Adrenal gland (tissue), 12 donors: ENCODE data around the gene CCDC78. TPM values are rescaled to one million over a fixed set of nuclear protein-coding genes. Genes with fewer than 3 reads are reported as not detected.
"Not testable (repeated sequence)": the region's sequence is repeated elsewhere in the genome, so short reads cannot be mapped to it uniquely, and the experiment has no call there.

ENCODE experiments used
- DNase-seq, 7 donors: peaks; one replicate each; pipeline ENCODE4 v3.0.0-alpha.2; 2019 to 2020
- H3K27ac ChIP-seq, 5 donors: fragments of 200-600 bp; sonication (generic) in 4 of 5; 1 replicate in 3 of 5; 2 replicates in 2 of 5; pipeline versions ENCODE4 v1.5.1 to v1.8.0; 2016 to 2020; ENCODE audit warnings: mild to moderate bottlenecking in 1 of 5
- H3K27me3 ChIP-seq: fragments of 200-600 bp; 2 replicates; pipeline ENCODE4 v1.8.0; 2021
- H3K36me3 ChIP-seq, 2 donors: fragments of 200-600 bp; replicated peaks in 1 of 2; 1 replicate in 1 of 2; 2 replicates in 1 of 2; pipeline versions ENCODE4 v1.5.1 to v1.8.0; 2018 to 2022
- H3K4me1 ChIP-seq, 2 donors: fragments of 200-600 bp; replicated peaks in 1 of 2; 1 replicate in 1 of 2; 2 replicates in 1 of 2; pipeline versions ENCODE4 v1.5.1 to v1.8.0; 2018 to 2021
- H3K4me3 ChIP-seq, 4 donors: fragments of 200-600 bp; sonication (generic) in 3 of 4; one replicate each; pipeline ENCODE4 v1.5.1; 2016 to 2018
- H3K9me3 ChIP-seq, 3 donors: fragments of 200-600 bp; sonication (generic) in 1 of 3; replicated peaks in 1 of 3; 1 replicate in 2 of 3; 2 replicates in 1 of 3; pipeline versions ENCODE4 v1.5.1 to v1.8.0; 2016 to 2021
- CTCF ChIP-seq, 6 experiments: fragments of 450-650 bp in 4 of 6; fragments of 200-600 bp in 2 of 6; sonication (generic) in 1 of 6; IDR thresholded peaks; 1 replicate in 5 of 6; 2 replicates in 1 of 6; pipeline versions ENCODE4 v1.5.1 to v1.8.0; 2016 to 2021; ENCODE audit warnings: antibody characterized with exemption in 6 of 6, mild to moderate bottlenecking in 2 of 6, moderate library complexity in 1 of 6
- POLR2A ChIP-seq, 2 donors: fragments of 450-650 bp; IDR thresholded peaks; one replicate each; pipeline ENCODE4 v1.6.1; 2017; ENCODE audit warnings: antibody characterized with exemption in 2 of 2, mild to moderate bottlenecking in 2 of 2, moderate library complexity in 1 of 2
- WGBS, 4 donors: extraction: QIAGEN DNeasy Blood & Tissue Kit in 2 of 4; methylation state at CpG; one replicate each; pipeline versions ENCODE4 v1.1.5 to v1.1.7; 2013 to 2017; 5-methylcytosine and 5-hydroxymethylcytosine counted together
- intact Hi-C, 2 donors: fragments of 100-400 bp; cut with DNase I; formaldehyde crosslinking; loops; one replicate each; pipeline versions ENCODE4 v1.14.1 to v1.15.0; 2022 to 2023
- polyA plus RNA-seq, 3 donors: library from polyadenylated mRNA; stranded (reverse); fragments of 200-250 nt in 2 of 3; fragments of 350-450 nt in 1 of 3; fragmentation: Illumina TruSeq in 1 of 3; extraction: RNeasy Lipid Tissue Mini Kit (QIAGEN cat#74804) in 1 of 3; gene quantifications; one replicate each; pipeline ENCODE4 v1.2.3, GENCODE V29; 2013 to 2014
- total RNA-seq, 9 donors: library from RNA; depleted of rRNA in 4 of 9; stranded (reverse); fragments of >200 nt in 4 of 9; fragments of 120-200 nt in 1 of 9; fragmentation: NEBNext Ultra II Directional in 1 of 9; extraction: Animal tissue kit (Norgen Biotek cat#: 25700) in 1 of 9; gene quantifications; one replicate each; pipeline versions ENCODE4 v1.1.0 to v1.2.4, GENCODE V29; 2013 to 2023
- donor health status: healthy with polysubstance abuse.
- donor health status: Bipolar disorder and iron deficiency.
- donor health status: DM: yes; HTN: yes; CAD: no.
- donor health status: DM: no; HTN: no; CAD: no.
- donor health status: DM: no; HTN: no; CAD: no.
- donor health status: DM: yes; HTN: yes; CAD: no.

CCDC78 gene
- total and polyA plus RNA-seq, 12 donors = 0.17 to 49.9 (median 0.85) TPM; not detected in 2

DNA sequence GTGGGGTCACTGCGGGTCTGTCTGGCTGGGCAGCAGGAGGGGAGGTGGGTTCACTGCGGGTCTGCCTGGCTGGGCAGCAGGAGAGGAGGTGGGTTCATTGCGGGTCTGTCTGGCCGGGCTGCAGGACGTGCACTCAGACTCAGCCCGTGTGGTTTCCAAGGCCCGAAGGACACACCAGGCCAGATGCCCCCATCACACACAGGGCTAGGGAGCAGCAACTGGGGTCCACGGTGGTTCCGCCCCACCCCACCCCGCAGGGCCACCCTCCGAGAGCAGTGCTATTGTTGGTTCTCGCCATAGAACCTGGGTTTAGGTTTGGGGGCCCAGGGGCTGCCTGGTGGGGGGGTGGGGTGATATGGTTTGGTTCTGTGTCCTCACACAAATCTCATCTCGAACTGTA lies 20.4 kb upstream of the CCDC78 start:
- Histone ChIP-seq H3K4me3 (no peak overlapping the region), H3K27me3 (no peaks in the 10 kb centered on the region), H3K36me3 (no peaks in the 10 kb centered on the region), H3K4me1 (no peaks in the 10 kb centered on the region), H3K9me3 (no peaks in the 10 kb centered on the region), H3K27ac (no peak overlapping the region)
- TF ChIP-seq POLR2A (IDR thresholded peaks at IDR 0.05) = no peak
- TF ChIP-seq CTCF (IDR thresholded peaks at IDR 0.05) = no peak
- no peak for DNase-seq
- intact Hi-C loops = no loop called here
- WGBS, 4 donors = 74 to 88% (median 78%) methylated on average over 2 to 13 of the region's 13 CpGs

DNA sequence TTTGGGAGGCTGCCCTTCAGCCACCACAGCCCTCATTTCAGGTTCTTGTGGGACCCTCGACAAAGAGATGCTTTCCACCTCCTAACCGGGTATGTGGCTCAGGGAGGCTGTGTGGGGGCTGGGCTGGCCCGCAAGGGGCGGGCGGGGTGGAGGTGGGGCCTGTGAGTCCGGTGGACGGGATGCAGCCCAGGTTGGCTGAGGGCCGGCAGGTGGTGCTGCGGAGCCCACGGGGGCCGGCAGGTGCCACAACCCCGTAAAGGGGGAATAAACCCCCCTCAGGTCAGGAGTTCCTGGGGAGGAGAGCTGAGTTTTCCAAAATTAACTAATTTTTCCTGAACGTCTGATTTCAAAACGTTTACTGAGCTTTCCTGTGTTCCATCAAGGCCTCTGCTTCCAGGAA lies 19.5 kb upstream of the CCDC78 start:
- Histone ChIP-seq H3K36me3 (no peaks in the 10 kb centered on the region), H3K27ac (no peak overlapping the region), H3K9me3 (no peaks in the 10 kb centered on the region), H3K27me3 (no peaks in the 10 kb centered on the region), H3K4me1 (peaks cover 3 to 4% of the 10 kb centered on the region in 2 donors), H3K4me3 (no peak overlapping the region)
- TF ChIP-seq CTCF (IDR thresholded peaks at IDR 0.05) = no peak
- TF ChIP-seq POLR2A (IDR thresholded peaks at IDR 0.05) = no peak
- intact Hi-C loops = no loop called here
- 3 to 14% (median 5%) methylated on average over 2 to 14 of the region's 14 CpGs for WGBS, 4 donors
- no peak for DNase-seq

- DNase-seq = no peak
These were observed 17.7 kb upstream of the CCDC78 start for GRCh38 chr16:743794-744500.

DNA sequence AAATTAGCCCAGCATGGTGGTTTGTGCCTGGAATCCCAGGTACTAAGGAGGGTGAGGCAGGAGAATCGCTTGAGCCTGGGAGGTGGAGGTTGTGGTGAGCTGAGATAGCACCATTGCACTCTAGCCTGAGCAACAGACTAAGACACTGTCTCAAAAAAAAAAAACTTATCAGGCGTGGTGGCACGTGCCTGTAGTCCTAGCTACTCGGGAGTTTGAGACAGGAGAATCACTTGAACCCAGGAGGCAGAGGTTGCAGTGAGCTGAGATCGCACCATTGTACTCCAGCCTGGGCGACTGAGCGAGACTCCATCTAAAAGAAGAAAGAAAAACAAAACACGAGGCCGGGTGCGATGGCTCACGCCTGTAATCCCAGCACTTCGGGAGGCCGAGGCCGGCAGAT lies 16.7 kb upstream of the CCDC78 start:
- H3K9me3 ChIP-seq, H3K27me3 ChIP-seq, H3K36me3 ChIP-seq, intact Hi-C loops, H3K27ac ChIP-seq, H3K4me3 ChIP-seq, DNase-seq: not testable (repeated sequence)
- 63 to 75% (median 71%) methylated on average over 14 of the region's 14 CpGs for WGBS, 4 donors
- peaks cover 12% of the 10 kb centered on the region in 2 donors for H3K4me1 ChIP-seq

More at GRCh38 chr16:743794-744500, 17.7 kb upstream of the CCDC78 start:
- Histone ChIP-seq H3K27ac (no peak overlapping the region), H3K4me1 (peaks cover 12% of the 10 kb centered on the region in 2 donors), H3K9me3 (no peaks in the 10 kb centered on the region), H3K36me3 (no peaks in the 10 kb centered on the region), H3K4me3 (no peak overlapping the region), H3K27me3 (no peaks in the 10 kb centered on the region)
- intact Hi-C loops = no loop called here
- TF ChIP-seq POLR2A (IDR thresholded peaks at IDR 0.05) = no peak
- no peak for TF ChIP-seq CTCF (IDR thresholded peaks at IDR 0.05)
- 68 to 78% (median 75%) methylated on average over 4 to 21 of the region's 21 CpGs for WGBS, 4 donors
